ENCODE measurements around the gene COL24A1. TPM values are rescaled to one million over a fixed set of nuclear protein-coding genes. Genes with fewer than 3 reads are reported as not detected.
A peak's percentile ranks its signal among the peaks of the same experiment; 100 is the strongest.
"Not testable (repeated sequence)": the region's sequence is repeated elsewhere in the genome, so short reads cannot be mapped to it uniquely, and the experiment has no call there.

Gene COL24A1
- polyA plus RNA-seq, 3 donors = 1.4 to 2.1 (median 2.0) TPM

GRCh38 chr1:86154571-86155050, 2.0 kb downstream of the COL24A1 start:
- DNase-seq (ENCODE audit: low read depth in 3 of 3, low spot score in 2 of 3) = no peak

- DNase-seq (ENCODE audit: low read depth in 3 of 3, low spot score in 2 of 3) = no peak
These were observed 2.7 kb downstream of the COL24A1 start for GRCh38 chr1:86153836-86154235.

- DNase-seq (ENCODE audit: low read depth in 3 of 3, low spot score in 2 of 3) = no peak
These were observed 3.7 kb downstream of the COL24A1 start for GRCh38 chr1:86152887-86153286.

- no peak for DNase-seq (ENCODE audit: low read depth in 3 of 3, low spot score in 2 of 3)
These were observed 5.1 kb downstream of the COL24A1 start for GRCh38 chr1:86151427-86151826.

- no peak for DNase-seq (ENCODE audit: low read depth in 3 of 3, low spot score in 2 of 3)
These were observed 6.0 kb downstream of the COL24A1 start for GRCh38 chr1:86150553-86151055.

GRCh38 chr1:86149591-86149990, 7.0 kb downstream of the COL24A1 start:
- no peak for DNase-seq (ENCODE audit: low read depth in 3 of 3, low spot score in 2 of 3)

GRCh38 chr1:86147755-86148154, 8.8 kb downstream of the COL24A1 start:
- no peak for DNase-seq (ENCODE audit: low read depth in 3 of 3, low spot score in 2 of 3)

- DNase-seq (ENCODE audit: low read depth in 3 of 3, low spot score in 2 of 3) = no peak
These were observed 10.0 kb downstream of the COL24A1 start for GRCh38 chr1:86146566-86146965.

- no peak for DNase-seq (ENCODE audit: low read depth in 3 of 3, low spot score in 2 of 3)
These were observed 16.2 kb downstream of the COL24A1 start for GRCh38 chr1:86140281-86140880.

- DNase-seq (ENCODE audit: low read depth in 3 of 3, low spot score in 2 of 3) = no peak
These were observed 17.8 kb downstream of the COL24A1 start for GRCh38 chr1:86138746-86139145.

- no peak for DNase-seq (ENCODE audit: low read depth in 3 of 3, low spot score in 2 of 3)
These were observed 19.1 kb downstream of the COL24A1 start for GRCh38 chr1:86137436-86137835.

GRCh38 chr1:86119214-86119764, 37.3 kb downstream of the COL24A1 start:
- no peak for DNase-seq (ENCODE audit: low read depth in 3 of 3, low spot score in 2 of 3)

- DNase-seq (ENCODE audit: low read depth in 3 of 3, low spot score in 2 of 3) = no peak
These were observed 41.7 kb downstream of the COL24A1 start for GRCh38 chr1:86114816-86115400.

GRCh38 chr1:86114236-86114635, 42.3 kb downstream of the COL24A1 start:
- DNase-seq (ENCODE audit: low read depth in 3 of 3, low spot score in 2 of 3) = no peak

- not testable (repeated sequence) for DNase-seq (ENCODE audit: low read depth in 3 of 3, low spot score in 2 of 3)
These were observed 45.0 kb downstream of the COL24A1 start for GRCh38 chr1:86111590-86111989.

- no peak for DNase-seq (ENCODE audit: low read depth in 3 of 3, low spot score in 2 of 3)
These were observed 46.0 kb downstream of the COL24A1 start for GRCh38 chr1:86110451-86111129.

GRCh38 chr1:86105533-86105866, 51.1 kb downstream of the COL24A1 start:
- no peak for DNase-seq (ENCODE audit: low read depth in 3 of 3, low spot score in 2 of 3)

GRCh38 chr1:86104606-86105532, 51.7 kb downstream of the COL24A1 start:
- DNase-seq (ENCODE audit: low read depth in 3 of 3, low spot score in 2 of 3) = peak in 1 of 3 donors; percentile 2

GRCh38 chr1:86101616-86102015, 55.0 kb downstream of the COL24A1 start:
- no peak for DNase-seq (ENCODE audit: low read depth in 3 of 3, low spot score in 2 of 3)

GRCh38 chr1:86100401-86100800, 56.2 kb downstream of the COL24A1 start:
- DNase-seq (ENCODE audit: low read depth in 3 of 3, low spot score in 2 of 3) = no peak

- no peak for DNase-seq (ENCODE audit: low read depth in 3 of 3, low spot score in 2 of 3)
These were observed 66.8 kb downstream of the COL24A1 start for GRCh38 chr1:86089765-86090164.
